ENCODE measurements around the gene NNT. TPM values are rescaled to one million over a fixed set of nuclear protein-coding genes. Genes with fewer than 3 reads are reported as not detected.
A peak's percentile ranks its signal among the peaks of the same experiment; 100 is the strongest.

Gene NNT
- total RNA-seq, 1 donor from 2014 or later: 80.4 TPM

DNA sequence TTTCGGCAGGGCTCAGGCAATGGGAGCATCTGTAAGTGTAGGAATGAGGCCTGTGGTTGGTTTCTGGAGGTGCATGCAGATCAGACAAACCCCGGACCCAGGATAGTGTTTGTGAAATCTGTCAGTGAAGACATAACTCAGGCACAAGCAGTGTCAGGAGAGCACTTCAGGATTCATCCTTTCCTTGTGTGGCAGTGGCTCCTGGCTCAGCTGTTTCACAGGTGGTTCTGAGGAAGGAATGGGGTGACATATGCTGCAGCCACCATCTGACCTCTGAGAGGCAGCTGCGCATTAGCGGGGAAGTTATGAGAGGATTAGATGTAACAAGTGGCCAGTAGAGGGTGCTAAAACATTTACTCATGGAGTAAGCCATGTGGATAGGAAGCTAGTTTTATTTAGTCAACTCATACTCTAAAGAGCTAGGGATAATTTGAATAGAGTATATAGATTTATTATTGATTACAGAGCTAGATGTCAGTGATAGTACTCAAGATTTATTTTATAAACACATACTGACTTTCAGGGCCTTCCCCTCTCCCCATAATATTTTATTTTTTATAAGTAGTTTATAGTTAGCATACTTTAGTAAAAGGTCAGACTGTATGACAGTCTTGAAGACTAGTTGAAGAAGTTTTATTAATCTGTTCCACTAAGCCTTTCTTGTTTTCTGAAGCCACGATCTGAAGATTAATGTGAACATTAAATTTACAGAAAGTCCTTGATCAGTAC, 28.4 kb downstream of the NNT start:
- H3K9me3 Mint-ChIP-seq: no peaks in the 10 kb centered on the region
- no peak overlapping the region for H3K4me3 Mint-ChIP-seq
- no peak overlapping the region for H3K27ac Mint-ChIP-seq
- no peaks in the 10 kb centered on the region for H3K27me3 Mint-ChIP-seq
- peaks cover 4% of the 10 kb centered on the region for H3K4me1 Mint-ChIP-seq (ENCODE audit: unreplicated experiment)
- DNase-seq (ENCODE audit: extremely low spot score, unreplicated experiment): no peak
- H3K36me3 Mint-ChIP-seq: peaks cover 39% of the 10 kb centered on the region
- peak; percentile 83 for TF ChIP-seq CTCF (conservative IDR thresholded peaks at IDR 0.05)

GRCh38 chr5:43634621-43635020, 31.6 kb downstream of the NNT start:
- no peak for TF ChIP-seq CTCF (conservative IDR thresholded peaks at IDR 0.05)
- H3K27ac Mint-ChIP-seq: no peak overlapping the region
- H3K27me3 Mint-ChIP-seq: no peaks in the 10 kb centered on the region
- H3K9me3 Mint-ChIP-seq: no peaks in the 10 kb centered on the region
- peaks cover 29% of the 10 kb centered on the region for H3K36me3 Mint-ChIP-seq
- no peak overlapping the region for H3K4me3 Mint-ChIP-seq
- no peak for DNase-seq (ENCODE audit: extremely low spot score, unreplicated experiment)
- H3K4me1 Mint-ChIP-seq (ENCODE audit: unreplicated experiment): peaks cover 4% of the 10 kb centered on the region

- H3K9me3 Mint-ChIP-seq: no peaks in the 10 kb centered on the region
- H3K4me1 Mint-ChIP-seq (ENCODE audit: unreplicated experiment): peaks cover 4% of the 10 kb centered on the region
- H3K27ac Mint-ChIP-seq: no peak overlapping the region
- TF ChIP-seq CTCF (conservative IDR thresholded peaks at IDR 0.05): no peak
- no peak overlapping the region for H3K4me3 Mint-ChIP-seq
- peaks cover 26% of the 10 kb centered on the region for H3K36me3 Mint-ChIP-seq
- no peak for DNase-seq (ENCODE audit: extremely low spot score, unreplicated experiment)
- no peaks in the 10 kb centered on the region for H3K27me3 Mint-ChIP-seq
Measured at GRCh38 chr5:43635374-43635773, 32.4 kb downstream of the NNT start.

DNA sequence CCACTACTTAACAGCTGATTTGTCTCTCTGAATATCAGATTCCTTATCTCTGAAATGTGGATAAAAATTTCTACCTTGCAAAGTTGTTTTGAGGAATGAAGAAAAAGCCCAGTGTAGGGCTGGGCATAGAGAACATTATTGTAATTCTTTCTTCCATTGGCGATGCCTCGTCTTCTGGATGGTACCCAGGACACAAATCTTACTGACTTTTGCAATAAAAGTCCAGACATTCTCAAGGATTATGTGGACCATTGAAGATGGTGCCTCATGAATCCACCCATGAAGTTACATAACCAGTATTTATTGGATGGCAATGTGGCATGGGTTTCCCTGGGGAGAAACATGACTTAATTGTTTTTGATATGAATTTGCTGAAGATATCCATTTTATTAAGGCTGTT, 33.1 kb downstream of the NNT start:
- Mint-ChIP-seq H3K36me3 (peaks cover 25% of the 10 kb centered on the region), H3K27ac (no peak overlapping the region), H3K4me3 (no peak overlapping the region), H3K27me3 (no peaks in the 10 kb centered on the region), H3K4me1 (ENCODE audit: unreplicated experiment) (peaks cover 4% of the 10 kb centered on the region), H3K9me3 (no peaks in the 10 kb centered on the region)
- DNase-seq (ENCODE audit: extremely low spot score, unreplicated experiment): no peak
- TF ChIP-seq CTCF (conservative IDR thresholded peaks at IDR 0.05): no peak

DNA sequence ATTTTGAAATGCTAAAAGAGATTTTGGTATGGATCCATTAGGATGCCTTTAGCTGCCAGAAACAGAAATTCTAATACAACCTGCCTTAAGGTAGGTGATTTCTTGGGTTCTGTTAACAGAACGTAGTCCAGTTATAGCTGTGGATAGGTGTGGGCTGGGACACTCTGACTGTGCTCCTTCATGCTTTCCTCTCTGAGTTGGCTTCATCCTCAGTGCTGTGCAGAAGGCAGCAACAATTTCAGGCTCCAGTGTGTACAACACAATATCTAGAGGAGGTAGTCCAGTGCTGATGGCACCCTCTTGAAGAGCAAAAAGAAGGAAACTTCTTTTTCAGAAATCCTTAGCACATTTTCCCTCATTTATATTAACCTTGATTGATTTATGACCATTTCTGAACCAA, 34.4 kb downstream of the NNT start:
- no peak overlapping the region for H3K4me3 Mint-ChIP-seq
- H3K4me1 Mint-ChIP-seq (ENCODE audit: unreplicated experiment): no peaks in the 10 kb centered on the region
- peaks cover 17% of the 10 kb centered on the region for H3K36me3 Mint-ChIP-seq
- H3K27me3 Mint-ChIP-seq: no peaks in the 10 kb centered on the region
- no peak for DNase-seq (ENCODE audit: extremely low spot score, unreplicated experiment)
- H3K27ac Mint-ChIP-seq: no peak overlapping the region
- no peaks in the 10 kb centered on the region for H3K9me3 Mint-ChIP-seq
- no peak for TF ChIP-seq CTCF (conservative IDR thresholded peaks at IDR 0.05)

Data from type B pancreatic cell (in vitro differentiated cells).